IPS-18a (cell line): ENCODE measurements around the gene CHST15.

Experiments
- H3K27ac ChIP-seq: one replicate; pipeline ENCODE4 v1.5.1; 2013; ENCODE audit warnings: low read length
- H3K27me3 ChIP-seq: one replicate; pipeline ENCODE4 v1.6.1; 2013; ENCODE audit warnings: mild to moderate bottlenecking, low read length; ENCODE audit not compliant: control insufficient read depth, insufficient read depth
- H3K36me3 ChIP-seq: one replicate; pipeline ENCODE4 v1.6.1; 2013; ENCODE audit warnings: low read depth, low read length; ENCODE audit not compliant: control insufficient read depth
- H3K4me1 ChIP-seq: one replicate; pipeline ENCODE4 v1.6.1; 2013; ENCODE audit warnings: low read depth, low read length; ENCODE audit not compliant: control insufficient read depth
- H3K4me3 ChIP-seq: one replicate; pipeline ENCODE4 v1.5.1; 2013; ENCODE audit warnings: low read length
- H3K9ac ChIP-seq: one replicate; pipeline ENCODE4 v1.6.1; 2013; ENCODE audit warnings: mild to moderate bottlenecking, low read length, moderate library complexity
- H3K9me3 ChIP-seq: one replicate; pipeline ENCODE4 v1.6.1; 2013; ENCODE audit warnings: low read depth, low read length; ENCODE audit not compliant: control insufficient read depth

The CHST15 gene

GRCh38 chr10:124092860-124093773 lies at the start of gene CHST15:
Gene CHST15, minus strand, starts transcription at chr10:124093598. Its CDS starts 47,386 bp downstream, at chr10:124046212.
- Histone ChIP-seq H3K9ac (peak within 1 kb of the TSS; percentile 46), H3K27me3 (peaks cover 64% of the 10 kb centered on the region), H3K27ac (no peak within 1 kb of the TSS), H3K36me3 (no peaks in the 10 kb centered on the region), H3K4me3 (peak within 1 kb of the TSS; percentile 70), H3K4me1 (peaks cover 3% of the 10 kb centered on the region), H3K9me3 (no peaks in the 10 kb centered on the region)

- Histone ChIP-seq H3K27ac (no peak overlapping the region), H3K4me1 (peaks cover 2% of the 10 kb centered on the region), H3K36me3 (no peaks in the 10 kb centered on the region), H3K27me3 (no peaks in the 10 kb centered on the region), H3K4me3 (no peak overlapping the region), H3K9me3 (no peaks in the 10 kb centered on the region), H3K9ac (no peak overlapping the region)
Observed at GRCh38 chr10:124142960-124143359, 49.6 kb upstream of the CHST15 start.

GRCh38 chr10:124142006-124142739 lies 48.8 kb upstream of the CHST15 start:
- no peaks in the 10 kb centered on the region for H3K9me3 ChIP-seq
- H3K36me3 ChIP-seq: no peaks in the 10 kb centered on the region
- no peaks in the 10 kb centered on the region for H3K27me3 ChIP-seq
- no peak overlapping the region for H3K9ac ChIP-seq
- no peak overlapping the region for H3K4me3 ChIP-seq
- no peak overlapping the region for H3K27ac ChIP-seq
- H3K4me1 ChIP-seq: no peaks in the 10 kb centered on the region

GRCh38 chr10:124138883-124139348 lies 45.5 kb upstream of the CHST15 start:
- Histone ChIP-seq H3K27ac (no peak overlapping the region), H3K27me3 (no peaks in the 10 kb centered on the region), H3K4me1 (no peaks in the 10 kb centered on the region), H3K36me3 (no peaks in the 10 kb centered on the region), H3K9me3 (no peaks in the 10 kb centered on the region), H3K9ac (no peak overlapping the region), H3K4me3 (no peak overlapping the region)

GRCh38 chr10:124138195-124138882 lies 44.9 kb upstream of the CHST15 start:
- no peak overlapping the region for H3K9ac ChIP-seq
- no peaks in the 10 kb centered on the region for H3K4me1 ChIP-seq
- no peaks in the 10 kb centered on the region for H3K9me3 ChIP-seq
- no peaks in the 10 kb centered on the region for H3K36me3 ChIP-seq
- H3K27me3 ChIP-seq: no peaks in the 10 kb centered on the region
- H3K4me3 ChIP-seq: no peak overlapping the region
- H3K27ac ChIP-seq: no peak overlapping the region

- H3K4me1 ChIP-seq: no peaks in the 10 kb centered on the region
- no peak overlapping the region for H3K4me3 ChIP-seq
- H3K36me3 ChIP-seq: no peaks in the 10 kb centered on the region
Observed at GRCh38 chr10:124134251-124134893, 41.0 kb upstream of the CHST15 start.

GRCh38 chr10:124132876-124133275 lies 39.5 kb upstream of the CHST15 start:
- Histone ChIP-seq H3K9me3 (no peaks in the 10 kb centered on the region), H3K27ac (no peak overlapping the region), H3K27me3 (no peaks in the 10 kb centered on the region), H3K4me3 (no peak overlapping the region), H3K36me3 (no peaks in the 10 kb centered on the region), H3K9ac (no peak overlapping the region), H3K4me1 (no peaks in the 10 kb centered on the region)

More at GRCh38 chr10:124134251-124134893, 41.0 kb upstream of the CHST15 start:
- Histone ChIP-seq H3K27ac (no peak overlapping the region), H3K9me3 (no peaks in the 10 kb centered on the region), H3K9ac (no peak overlapping the region), H3K27me3 (no peaks in the 10 kb centered on the region)

- Histone ChIP-seq H3K36me3 (no peaks in the 10 kb centered on the region), H3K27me3 (no peaks in the 10 kb centered on the region), H3K4me3 (no peak overlapping the region), H3K27ac (no peak overlapping the region), H3K9me3 (no peaks in the 10 kb centered on the region), H3K9ac (no peak overlapping the region), H3K4me1 (no peaks in the 10 kb centered on the region)
Observed at GRCh38 chr10:124132306-124132705, 38.9 kb upstream of the CHST15 start.

- no peak overlapping the region for H3K4me3 ChIP-seq
- no peaks in the 10 kb centered on the region for H3K4me1 ChIP-seq
- no peak overlapping the region for H3K27ac ChIP-seq
- no peaks in the 10 kb centered on the region for H3K9me3 ChIP-seq
- no peak overlapping the region for H3K9ac ChIP-seq
- H3K36me3 ChIP-seq: no peaks in the 10 kb centered on the region
- no peaks in the 10 kb centered on the region for H3K27me3 ChIP-seq
Observed at GRCh38 chr10:124131172-124131571, 37.8 kb upstream of the CHST15 start.

GRCh38 chr10:124130198-124130900 lies 37.0 kb upstream of the CHST15 start:
- H3K4me1 ChIP-seq: no peaks in the 10 kb centered on the region
- H3K9me3 ChIP-seq: no peaks in the 10 kb centered on the region
- H3K4me3 ChIP-seq: no peak overlapping the region
- H3K27ac ChIP-seq: no peak overlapping the region
- H3K27me3 ChIP-seq: no peaks in the 10 kb centered on the region
- H3K36me3 ChIP-seq: no peaks in the 10 kb centered on the region
- no peak overlapping the region for H3K9ac ChIP-seq
